ENCODE results near the gene SH2D4B. TPM values are rescaled to one million over a fixed set of nuclear protein-coding genes. Genes with fewer than 3 reads are reported as not detected.

Gene SH2D4B
- total and polyA plus RNA-seq, 8 donors = 0.03 to 0.18 TPM; not detected in 6

DNA sequence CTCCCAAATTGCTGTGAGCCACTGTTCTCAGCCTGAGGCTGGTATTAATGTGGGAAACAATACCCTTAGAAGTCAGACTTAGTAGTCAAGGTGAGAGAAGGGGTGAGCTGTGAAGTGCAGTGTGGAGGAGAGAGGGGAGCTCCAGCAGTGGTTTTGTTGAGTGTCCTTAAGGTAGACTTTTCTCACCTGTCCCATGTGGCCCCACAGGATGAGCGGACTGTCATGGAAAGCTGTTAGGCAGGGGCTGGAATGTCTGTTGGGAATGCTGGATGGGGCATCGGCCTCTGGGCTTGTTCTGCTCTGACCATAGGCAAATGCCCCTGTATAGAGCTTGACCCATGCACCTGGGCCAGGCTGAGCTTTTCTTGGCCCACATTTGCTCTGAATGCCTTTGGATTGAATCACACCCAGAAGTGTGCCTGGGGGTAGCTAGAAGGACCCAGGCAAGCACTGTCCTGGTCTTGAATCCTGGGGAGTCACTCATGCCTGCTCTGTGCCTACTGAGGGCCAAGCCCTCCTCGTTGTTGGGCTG lies 36.3 kb upstream of the SH2D4B start:
- Histone ChIP-seq H3K27ac (peak overlapping the region in 4 of 5 donors; percentile 3 to 91 (median 44)), H3K9me3 (no peaks in the 10 kb centered on the region), H3K27me3 (no peaks in the 10 kb centered on the region), H3K4me1 (peaks cover 84 to 100% (median 92%) of the 10 kb centered on the region in 4 donors), H3K4me3 (no peak overlapping the region), H3K36me3 (peaks cover 0 to 8% (median 3%) of the 10 kb centered on the region in 4 donors)
- peak in 1 of 2 donors; percentile 14 for DNase-seq
- TF ChIP-seq, protein P1, sequence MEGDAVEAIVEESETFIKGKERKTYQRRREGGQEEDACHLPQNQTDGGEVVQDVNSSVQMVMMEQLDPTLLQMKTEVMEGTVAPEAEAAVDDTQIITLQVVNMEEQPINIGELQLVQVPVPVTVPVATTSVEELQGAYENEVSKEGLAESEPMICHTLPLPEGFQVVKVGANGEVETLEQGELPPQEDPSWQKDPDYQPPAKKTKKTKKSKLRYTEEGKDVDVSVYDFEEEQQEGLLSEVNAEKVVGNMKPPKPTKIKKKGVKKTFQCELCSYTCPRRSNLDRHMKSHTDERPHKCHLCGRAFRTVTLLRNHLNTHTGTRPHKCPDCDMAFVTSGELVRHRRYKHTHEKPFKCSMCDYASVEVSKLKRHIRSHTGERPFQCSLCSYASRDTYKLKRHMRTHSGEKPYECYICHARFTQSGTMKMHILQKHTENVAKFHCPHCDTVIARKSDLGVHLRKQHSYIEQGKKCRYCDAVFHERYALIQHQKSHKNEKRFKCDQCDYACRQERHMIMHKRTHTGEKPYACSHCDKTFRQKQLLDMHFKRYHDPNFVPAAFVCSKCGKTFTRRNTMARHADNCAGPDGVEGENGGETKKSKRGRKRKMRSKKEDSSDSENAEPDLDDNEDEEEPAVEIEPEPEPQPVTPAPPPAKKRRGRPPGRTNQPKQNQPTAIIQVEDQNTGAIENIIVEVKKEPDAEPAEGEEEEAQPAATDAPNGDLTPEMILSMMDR (IDR thresholded peaks at IDR 0.05) = no peak
- TF ChIP-seq POLR2AphosphoS5 (IDR thresholded peaks at IDR 0.05) = no peak
- TF ChIP-seq EP300 (IDR thresholded peaks at IDR 0.05) = no peak
- no peak for TF ChIP-seq POLR2A (IDR thresholded peaks at IDR 0.05)
- intact Hi-C loops (cut with DNase I; ENCODE audit: low total_unique reads) = no loop called here
- 92 to 98% (median 93%) methylated on average over 2 to 3 of the region's 3 CpGs for WGBS, 5 donors

GRCh38 chr10:80501913-80502521 lies 35.7 kb upstream of the SH2D4B start:
- TF ChIP-seq POLR2AphosphoS5 (IDR thresholded peaks at IDR 0.05) (no peak), POLR2A (IDR thresholded peaks at IDR 0.05) (no peak), EP300 (IDR thresholded peaks at IDR 0.05) (no peak)
- TF ChIP-seq, protein P1 (IDR thresholded peaks at IDR 0.05) = no peak
- peak in 1 of 2 donors; percentile 9 for DNase-seq
- intact Hi-C loops (cut with DNase I; ENCODE audit: low total_unique reads) = no loop called here
- no peak overlapping the region for H3K4me3 ChIP-seq
- peaks cover 0 to 14% (median 9%) of the 10 kb centered on the region in 4 donors for H3K36me3 ChIP-seq
- H3K27me3 ChIP-seq = no peaks in the 10 kb centered on the region
- peak overlapping the region; percentile 3 to 91 (median 16) for H3K27ac ChIP-seq
- no peaks in the 10 kb centered on the region for H3K9me3 ChIP-seq
- peaks cover 81 to 100% (median 89%) of the 10 kb centered on the region in 4 donors for H3K4me1 ChIP-seq
- WGBS, 5 donors = 84 to 89% (median 87%) methylated on average over 13 of the region's 13 CpGs

- no peak overlapping the region for H3K4me3 ChIP-seq
- H3K27me3 ChIP-seq = no peaks in the 10 kb centered on the region
- TF ChIP-seq, protein P1 (IDR thresholded peaks at IDR 0.05) = no peak
- TF ChIP-seq POLR2A (IDR thresholded peaks at IDR 0.05) (no peak), EP300 (IDR thresholded peaks at IDR 0.05) (no peak), POLR2AphosphoS5 (IDR thresholded peaks at IDR 0.05) (no peak)
- peaks cover 72 to 96% (median 80%) of the 10 kb centered on the region in 4 donors for H3K4me1 ChIP-seq
- no peaks in the 10 kb centered on the region for H3K9me3 ChIP-seq
- peak overlapping the region in 4 of 5 donors; percentile 45 to 91 (median 78) for H3K27ac ChIP-seq
- WGBS, 5 donors = 77 to 82% (median 79%) methylated on average over 13 of the region's 13 CpGs
- DNase-seq = peak in 1 of 2 donors; percentile 13
- intact Hi-C loops (cut with DNase I; ENCODE audit: low total_unique reads) = no loop called here
- H3K36me3 ChIP-seq = peaks cover 0 to 21% (median 16%) of the 10 kb centered on the region in 4 donors
Observed at GRCh38 chr10:80502621-80503583, 34.8 kb upstream of the SH2D4B start.

GRCh38 chr10:80503584-80504157 lies 34.0 kb upstream of the SH2D4B start:
- H3K27me3 ChIP-seq = no peaks in the 10 kb centered on the region
- H3K9me3 ChIP-seq = no peaks in the 10 kb centered on the region
- intact Hi-C loops (cut with DNase I; ENCODE audit: low total_unique reads) = no loop called here
- H3K36me3 ChIP-seq = peaks cover 5 to 29% (median 22%) of the 10 kb centered on the region in 4 donors
- DNase-seq = no peak
- no peak overlapping the region for H3K4me3 ChIP-seq
- TF ChIP-seq POLR2A (IDR thresholded peaks at IDR 0.05) = no peak
- TF ChIP-seq, protein P1 (IDR thresholded peaks at IDR 0.05) = no peak
- TF ChIP-seq POLR2AphosphoS5 (IDR thresholded peaks at IDR 0.05) = no peak
- TF ChIP-seq EP300 (IDR thresholded peaks at IDR 0.05) = no peak
- H3K4me1 ChIP-seq = peaks cover 65 to 93% (median 73%) of the 10 kb centered on the region in 4 donors
- H3K27ac ChIP-seq = peak overlapping the region; percentile 13 to 91 (median 77)
- 72 to 83% (median 80%) methylated on average over 7 of the region's 7 CpGs for WGBS, 5 donors
